HUES48 (cell line): ENCODE measurements around the gene KLHL2.

ENCODE experiments used
- H3K27ac ChIP-seq: one replicate; pipeline ENCODE4 v1.7.0; 2013; ENCODE audit warnings: low read depth, low read length, inconsistent platforms
- H3K27me3 ChIP-seq: 2 replicates; pipeline ENCODE4 v1.6.1; 2013; ENCODE audit warnings: mild to moderate bottlenecking, low read length; ENCODE audit not compliant: control insufficient read depth, insufficient read depth
- H3K36me3 ChIP-seq: 2 replicates; pipeline ENCODE4 v1.6.1; 2013; ENCODE audit warnings: low read length; ENCODE audit not compliant: control insufficient read depth, insufficient read depth
- H3K4me1 ChIP-seq: 2 replicates; pipeline ENCODE4 v1.6.1; 2013; ENCODE audit warnings: mild to moderate bottlenecking, low read length; ENCODE audit not compliant: control insufficient read depth, insufficient read depth
- H3K4me3 ChIP-seq: 2 replicates; pipeline ENCODE4 v1.5.1; 2013; ENCODE audit warnings: mild to moderate bottlenecking, low read depth, low read length
- H3K9ac ChIP-seq: 2 replicates; pipeline ENCODE4 v1.6.1; 2013; ENCODE audit warnings: mild to moderate bottlenecking, low read depth, low read length, moderate library complexity
- H3K9me3 ChIP-seq: 2 replicates; pipeline ENCODE4 v1.6.1; 2013; ENCODE audit warnings: low read length; ENCODE audit not compliant: control insufficient read depth, insufficient read depth

Gene KLHL2

DNA sequence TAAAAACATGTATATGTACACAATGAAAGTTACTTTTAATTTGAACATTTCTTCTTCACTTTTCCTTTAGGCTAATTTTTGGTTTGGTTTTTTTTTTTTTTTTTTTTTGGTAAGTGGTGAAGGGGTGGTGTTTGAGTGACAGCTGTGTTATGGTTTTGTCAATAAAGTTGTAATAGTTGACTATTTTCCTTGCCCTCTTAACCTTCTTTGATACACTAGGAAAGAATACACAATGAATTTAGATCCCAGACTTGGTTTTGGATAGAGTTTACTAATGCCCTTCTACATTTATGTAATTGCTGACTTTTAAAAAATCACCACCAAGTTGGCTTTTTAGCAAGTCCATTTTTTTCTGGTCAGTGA lies 82.0 kb downstream of the KLHL2 start:
- H3K36me3 ChIP-seq, result no peaks in the 10 kb centered on the region; the same call in 1 of the 2 replicates
- H3K9me3 ChIP-seq, result no peaks in the 10 kb centered on the region
- no peak overlapping the region for H3K27ac ChIP-seq
- H3K27me3 ChIP-seq, result no peaks in the 10 kb centered on the region
- no peak overlapping the region for H3K9ac ChIP-seq
- H3K4me1 ChIP-seq, result peaks cover 4% of the 10 kb centered on the region; the same call in 1 of the 2 replicates
- H3K4me3 ChIP-seq, result no peak overlapping the region

DNA sequence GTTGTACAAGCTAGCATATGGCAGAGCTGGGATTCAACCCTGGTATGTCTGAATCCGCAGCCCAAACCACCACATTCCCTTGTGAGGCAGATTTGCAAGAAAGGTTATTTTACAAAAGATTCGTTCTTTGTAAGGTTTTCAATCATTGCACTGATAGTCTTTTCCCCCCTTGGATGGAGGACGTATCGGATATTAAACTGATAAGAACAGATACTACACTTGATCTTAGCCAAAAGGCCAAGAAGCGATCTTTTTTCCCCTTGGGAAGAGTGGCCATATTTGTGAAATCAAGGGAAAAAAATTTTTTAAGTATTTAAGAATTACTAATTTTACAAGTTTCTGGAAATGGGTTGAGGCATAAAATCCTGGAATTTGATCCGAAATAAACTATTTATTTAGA lies 85.7 kb downstream of the KLHL2 start:
- H3K36me3 ChIP-seq, result peaks cover 7% of the 10 kb centered on the region
- no peak overlapping the region for H3K9ac ChIP-seq
- no peaks in the 10 kb centered on the region for H3K27me3 ChIP-seq
- peaks cover 14% of the 10 kb centered on the region; the same call in 1 of the 2 replicates for H3K4me1 ChIP-seq
- H3K27ac ChIP-seq, result no peak overlapping the region
- H3K4me3 ChIP-seq, result no peak overlapping the region
- no peaks in the 10 kb centered on the region for H3K9me3 ChIP-seq

DNA sequence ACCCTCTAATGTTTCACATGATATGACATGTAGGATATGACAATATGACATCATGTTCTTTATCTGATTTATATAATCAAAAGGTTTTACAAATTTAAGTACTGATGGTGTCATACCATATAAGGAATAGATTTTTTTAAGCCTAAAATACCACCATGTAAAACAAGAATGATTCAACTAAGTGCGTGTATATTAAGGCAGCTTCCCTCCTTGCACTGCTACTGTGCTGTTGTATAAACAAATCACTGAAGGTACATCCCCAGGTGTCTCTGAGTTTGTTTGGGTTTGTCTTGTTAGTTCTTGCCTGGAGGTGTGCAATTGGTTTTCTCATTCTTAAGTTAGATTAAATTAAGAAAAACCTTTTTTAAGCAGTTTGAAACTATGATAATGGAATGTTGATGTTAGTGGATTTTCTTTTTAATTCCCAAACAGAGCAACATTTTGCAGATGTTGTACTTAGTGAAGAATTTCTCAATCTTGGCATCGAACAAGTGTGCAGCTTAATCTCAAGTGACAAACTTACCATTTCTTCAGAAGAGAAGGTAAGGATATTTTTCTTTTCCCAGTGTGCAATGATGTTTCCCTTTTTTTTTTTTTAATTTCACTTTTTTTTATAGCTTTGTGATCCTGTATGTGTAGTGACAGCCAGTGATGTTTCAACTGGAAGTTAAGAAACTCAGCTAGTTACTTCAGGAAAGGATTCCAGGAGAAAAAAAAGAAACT lies 86.7 kb downstream of the KLHL2 start:
- H3K4me1 ChIP-seq, result peaks cover 14% of the 10 kb centered on the region; the same call in 1 of the 2 replicates
- peaks cover 9% of the 10 kb centered on the region for H3K36me3 ChIP-seq
- no peak overlapping the region for H3K4me3 ChIP-seq
- no peak overlapping the region for H3K27ac ChIP-seq
- no peak overlapping the region for H3K9ac ChIP-seq
- H3K9me3 ChIP-seq, result no peaks in the 10 kb centered on the region
- no peaks in the 10 kb centered on the region for H3K27me3 ChIP-seq

DNA sequence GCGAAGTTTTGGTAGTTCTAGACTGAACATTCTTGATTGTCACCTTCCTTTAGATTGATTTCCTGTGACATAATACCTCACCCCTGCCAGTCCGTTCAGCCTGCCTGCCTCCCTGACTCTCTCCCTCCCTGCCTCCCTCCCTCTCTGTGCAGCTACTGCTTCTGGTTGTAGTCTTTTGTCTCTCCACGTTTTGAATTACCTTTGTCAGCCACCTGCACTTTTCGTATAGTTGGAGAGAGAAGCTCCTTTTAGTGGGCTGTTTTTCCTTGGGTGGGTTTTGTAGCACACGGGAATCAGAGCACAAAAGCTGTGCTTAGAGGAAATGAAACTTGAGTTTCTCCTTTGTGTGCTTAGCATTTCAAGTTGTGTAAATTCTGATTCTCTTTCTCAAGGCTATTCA lies 87.5 kb downstream of the KLHL2 start:
- no peak overlapping the region for H3K27ac ChIP-seq
- H3K4me1 ChIP-seq, result peaks cover 14% of the 10 kb centered on the region; the same call in 1 of the 2 replicates
- H3K27me3 ChIP-seq, result no peaks in the 10 kb centered on the region
- H3K4me3 ChIP-seq, result no peak overlapping the region
- peaks cover 12% of the 10 kb centered on the region for H3K36me3 ChIP-seq
- H3K9ac ChIP-seq, result no peak overlapping the region; the same call in 1 of the 2 replicates
- H3K9me3 ChIP-seq, result no peaks in the 10 kb centered on the region

DNA sequence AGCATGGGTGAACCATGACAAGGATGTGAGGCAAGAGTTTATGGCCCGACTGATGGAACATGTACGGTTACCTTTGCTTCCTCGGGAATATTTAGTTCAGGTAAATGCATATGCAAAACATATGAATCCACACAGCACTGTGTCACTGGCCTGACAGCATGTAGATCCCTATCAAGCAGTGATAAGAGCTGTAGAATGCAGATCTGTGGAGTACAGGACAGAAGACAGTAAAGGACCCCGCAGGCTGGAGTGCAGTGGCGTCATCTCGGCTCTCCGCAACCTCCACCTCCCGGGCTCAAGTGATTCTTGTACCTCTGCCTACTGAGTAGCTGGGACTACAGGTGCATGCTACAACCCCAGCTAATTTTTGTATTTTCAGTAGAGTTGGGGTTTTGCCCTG lies 90.3 kb downstream of the KLHL2 start:
- H3K4me1 ChIP-seq, result peaks cover 14% of the 10 kb centered on the region; the same call in 1 of the 2 replicates

DNA sequence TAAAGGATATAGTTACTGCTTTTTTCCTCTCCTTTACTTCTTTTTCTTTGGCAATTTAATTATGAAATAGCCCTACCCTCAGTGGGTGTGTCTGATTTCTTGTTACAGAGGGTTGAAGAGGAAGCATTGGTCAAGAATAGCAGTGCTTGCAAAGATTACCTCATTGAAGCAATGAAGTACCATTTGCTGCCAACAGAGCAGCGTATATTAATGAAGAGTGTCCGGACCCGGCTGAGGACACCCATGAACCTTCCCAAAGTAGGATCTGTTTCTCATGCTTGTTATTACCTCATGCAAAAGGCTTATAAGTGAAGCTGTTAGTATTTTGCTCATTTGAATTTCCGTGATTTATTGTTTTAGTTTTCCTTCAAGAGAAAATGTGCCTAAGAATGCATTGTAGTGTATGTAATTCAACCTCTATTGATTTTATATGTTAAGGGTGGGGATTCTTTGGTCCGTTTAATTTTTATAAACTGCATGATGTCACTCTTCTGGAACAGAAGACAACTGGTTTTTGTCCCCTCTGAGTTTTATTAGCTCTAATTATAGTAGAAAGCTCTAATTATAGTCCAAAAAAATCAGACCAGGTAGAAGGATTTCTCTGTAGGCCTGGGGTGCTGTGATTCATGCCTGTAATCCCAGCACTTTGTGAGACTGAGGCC lies 92.2 kb downstream of the KLHL2 start:
- no peaks in the 10 kb centered on the region for H3K9me3 ChIP-seq
- peaks cover 8% of the 10 kb centered on the region; the same call in 1 of the 2 replicates for H3K4me1 ChIP-seq
- H3K9ac ChIP-seq, result no peak overlapping the region
- H3K36me3 ChIP-seq, result peaks cover 12% of the 10 kb centered on the region
- no peak overlapping the region for H3K4me3 ChIP-seq
- H3K27ac ChIP-seq, result no peak overlapping the region
- no peaks in the 10 kb centered on the region for H3K27me3 ChIP-seq

More for the DNA sequence above, 90.3 kb downstream of the KLHL2 start:
- peaks cover 12% of the 10 kb centered on the region for H3K36me3 ChIP-seq
- no peaks in the 10 kb centered on the region for H3K9me3 ChIP-seq
- H3K27me3 ChIP-seq, result no peaks in the 10 kb centered on the region
- no peak overlapping the region for H3K27ac ChIP-seq
- H3K9ac ChIP-seq, result no peak overlapping the region
- H3K4me3 ChIP-seq, result no peak overlapping the region

DNA sequence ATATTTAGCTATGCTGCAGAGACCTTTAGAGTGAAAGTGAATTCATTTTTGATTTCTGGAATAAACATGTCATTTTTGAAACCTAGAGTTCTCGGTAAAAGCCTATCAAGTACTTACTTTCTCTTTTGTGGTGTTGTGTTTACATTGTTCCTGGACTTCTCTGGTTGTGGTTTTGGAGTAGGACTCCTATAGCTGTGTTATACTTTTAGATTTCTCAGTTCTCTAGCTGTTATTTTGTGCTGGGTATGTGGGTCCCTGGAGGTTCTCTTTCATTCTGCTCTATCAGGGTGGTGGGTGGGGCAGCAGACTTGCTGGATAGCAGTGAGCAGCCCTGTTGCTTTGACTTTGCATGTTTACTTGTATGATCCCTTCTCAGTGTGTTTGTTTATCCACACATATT lies 94.5 kb downstream of the KLHL2 start:
- Histone ChIP-seq H3K27me3 (no peaks in the 10 kb centered on the region), H3K4me1 (no peaks in the 10 kb centered on the region), H3K27ac (no peak overlapping the region), H3K9ac (no peak overlapping the region), H3K36me3 (peaks cover 17% of the 10 kb centered on the region), H3K4me3 (no peak overlapping the region), H3K9me3 (no peaks in the 10 kb centered on the region)

DNA sequence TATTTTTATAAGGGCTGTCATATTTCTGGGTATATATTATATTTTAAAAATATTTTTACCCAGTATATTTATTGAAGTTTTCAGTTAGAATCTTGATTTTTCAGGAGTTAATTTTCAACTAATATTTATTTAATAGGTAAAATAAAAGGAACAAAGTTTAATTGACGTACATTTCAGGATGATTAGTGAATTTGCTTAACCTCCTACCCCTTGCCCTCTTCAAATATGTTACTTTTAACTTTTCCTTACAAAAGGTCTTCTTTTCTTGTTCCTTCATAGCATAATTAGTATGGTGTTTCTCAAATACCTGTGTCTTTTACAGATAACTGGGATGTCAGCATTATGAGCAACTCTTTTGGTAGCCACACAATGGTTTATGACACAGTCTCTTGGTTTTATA lies 95.3 kb downstream of the KLHL2 start:
- H3K27ac ChIP-seq, result no peak overlapping the region
- H3K4me1 ChIP-seq, result no peaks in the 10 kb centered on the region
- peaks cover 14% of the 10 kb centered on the region for H3K36me3 ChIP-seq
- no peaks in the 10 kb centered on the region for H3K9me3 ChIP-seq
- H3K27me3 ChIP-seq, result no peaks in the 10 kb centered on the region
- H3K9ac ChIP-seq, result no peak overlapping the region
- H3K4me3 ChIP-seq, result no peak overlapping the region

DNA sequence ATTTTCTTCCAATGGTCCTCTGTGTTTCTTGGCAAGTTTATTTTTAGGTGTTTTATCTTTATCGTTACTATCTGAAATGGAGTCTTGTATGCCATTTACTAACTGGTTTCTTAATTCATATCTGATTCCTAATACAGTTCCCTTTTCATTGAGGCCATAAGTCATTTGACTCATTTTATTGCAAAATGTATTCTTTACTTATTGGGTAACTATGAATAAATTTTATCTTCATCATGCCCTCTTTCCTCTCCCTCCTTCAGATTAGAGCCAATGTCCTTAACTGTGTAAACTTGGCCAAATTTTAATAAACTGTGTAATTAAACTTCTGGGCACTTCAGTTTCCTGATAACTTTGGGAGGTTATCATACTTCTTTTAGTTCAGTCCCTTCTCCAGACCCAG lies 100.8 kb downstream of the KLHL2 start:
- Histone ChIP-seq H3K27me3 (no peaks in the 10 kb centered on the region), H3K4me3 (no peak overlapping the region), H3K9me3 (no peaks in the 10 kb centered on the region), H3K4me1 (no peaks in the 10 kb centered on the region), H3K27ac (no peak overlapping the region), H3K9ac (no peak overlapping the region), H3K36me3 (peaks cover 6% of the 10 kb centered on the region; the same call in 1 of the 2 replicates)

DNA sequence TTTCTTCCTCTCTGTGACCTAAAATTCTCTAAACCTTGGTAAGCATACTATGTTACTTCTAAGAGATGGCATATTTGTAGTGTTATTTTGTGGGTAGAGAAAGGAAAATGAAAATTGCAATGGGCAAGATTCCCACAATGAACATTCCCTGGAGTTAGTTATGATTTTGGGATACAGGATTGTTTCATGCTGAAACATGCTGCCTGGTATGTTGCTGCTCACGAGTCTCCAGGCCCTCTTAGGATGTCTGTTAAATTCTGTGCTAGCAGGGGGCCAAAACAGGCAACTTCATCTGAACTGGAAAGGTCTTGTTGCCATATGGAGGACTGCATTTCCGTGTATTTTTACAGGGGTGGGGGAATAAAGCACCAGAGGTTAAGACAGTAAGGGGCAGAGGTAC lies 101.2 kb downstream of the KLHL2 start:
- Histone ChIP-seq H3K27ac (no peak overlapping the region), H3K4me3 (no peak overlapping the region)

DNA sequence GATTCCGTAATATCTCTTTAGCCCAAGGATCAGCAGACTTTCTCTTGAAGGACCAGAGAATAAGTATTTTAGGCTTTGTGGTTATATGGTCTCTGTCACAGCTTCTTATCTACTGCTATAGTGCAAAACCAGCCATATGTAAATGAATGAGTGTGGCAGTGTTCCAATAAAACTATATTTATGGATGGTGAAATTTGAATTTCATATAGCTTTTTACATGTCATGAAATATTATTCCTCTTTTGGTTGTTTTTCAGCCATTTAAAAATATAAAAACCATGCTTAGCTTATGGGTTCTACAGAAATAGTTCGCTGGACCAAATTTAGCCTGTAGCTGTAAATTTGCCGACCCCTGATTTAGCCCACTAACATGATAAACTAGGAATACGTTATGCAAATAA lies 102.1 kb downstream of the KLHL2 start:
- Histone ChIP-seq H3K9ac (no peak overlapping the region), H3K4me1 (no peaks in the 10 kb centered on the region), H3K36me3 (peaks cover 14% of the 10 kb centered on the region), H3K27me3 (no peaks in the 10 kb centered on the region), H3K27ac (no peak overlapping the region), H3K9me3 (no peaks in the 10 kb centered on the region), H3K4me3 (no peak overlapping the region)

More for the DNA sequence above, 101.2 kb downstream of the KLHL2 start:
- Histone ChIP-seq H3K9me3 (no peaks in the 10 kb centered on the region), H3K27me3 (no peaks in the 10 kb centered on the region), H3K4me1 (no peaks in the 10 kb centered on the region), H3K9ac (no peak overlapping the region), H3K36me3 (peaks cover 8% of the 10 kb centered on the region; the same call in 1 of the 2 replicates)
